ENCODE data around the gene CLCN3. TPM values are rescaled to one million over a fixed set of nuclear protein-coding genes. Genes with fewer than 3 reads are reported as not detected.

CLCN3 gene
- total and polyA plus RNA-seq, 9 of the 15 experiments (the other 6 are each of a cell fraction or from before 2014, with no cell fraction given) = 12.7 to 60.6 (median 38.5) TPM

DNA sequence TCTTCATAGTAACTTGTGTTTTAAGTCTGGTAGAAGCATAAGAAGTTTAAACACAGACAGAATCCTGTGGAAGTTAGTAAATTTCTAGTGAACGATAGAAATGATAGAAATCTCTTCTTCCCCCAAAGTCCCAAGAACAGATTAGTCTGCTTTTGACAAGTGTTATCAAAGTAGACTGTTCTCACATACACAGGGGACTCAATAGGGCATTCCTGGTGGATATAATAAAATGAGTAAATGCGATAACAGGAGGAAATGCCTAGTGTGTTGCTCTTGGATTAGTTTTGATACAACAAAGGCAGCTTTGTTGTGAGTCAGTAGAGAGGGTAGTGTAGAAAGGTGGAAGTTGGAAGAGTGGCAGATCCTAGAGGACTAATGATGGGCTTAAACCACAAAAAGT, 43.5 kb downstream of the CLCN3 start:
- intact Hi-C loops (cut with micrococcal nuclease) = loop anchor here (5.0 kb wide), 1 partner anchor 93 kb away; the partner anchor contains the start of gene HPF1
- Histone ChIP-seq H3K4me1 (replicated peaks in 1 of 2; ENCODE audit: control insufficient read depth in 2 of 2, insufficient read depth in 2 of 2, low read length in 2 of 2) (peaks cover 0 to 10% of the 10 kb centered on the region in 2 experiments; a peak in 3 of 5 replicates), H3K36me3 (ENCODE audit: control insufficient read depth, insufficient read depth, low read length) (peaks cover 19% of the 10 kb centered on the region), H2AFZ (ENCODE audit: low read depth, low read length) (no peak overlapping the region), H3K4me2 (ENCODE audit: insufficient read depth, low read length) (peak overlapping the region; percentile 22; the same call in 1 of the 2 replicates), H3K79me2 (ENCODE audit: control insufficient read depth, insufficient read depth, low read length) (peaks cover 92% of the 10 kb centered on the region), H3K9me1 (ENCODE audit: control insufficient read depth, insufficient read depth, low read length) (no peaks in the 10 kb centered on the region), H3K4me3 (no peak overlapping the region), H3K27me3 (ENCODE audit: control insufficient read depth in 2 of 2, insufficient read depth in 2 of 2, low read length in 2 of 2) (no peaks in the 10 kb centered on the region), H3K9me3 (replicated peaks; ENCODE audit: control insufficient read depth, insufficient read depth, low read depth, low read length) (peaks cover 7% of the 10 kb centered on the region), H3K9ac (ENCODE audit: insufficient read depth in 1 of 2, low read depth in 2 of 2, low read length in 2 of 2) (no peak overlapping the region), H3K27ac (ENCODE audit: extremely low read depth, low read depth, low read length) (peak overlapping the region; percentile 16; the same call in 2 of the 3 replicates), H4K20me1 (replicated peaks; ENCODE audit: control insufficient read depth, insufficient read depth, low read length) (no peaks in the 10 kb centered on the region)
- CTCF ChIA-PET (ENCODE audit: low intra/inter-chr PET ratio) = no interaction called here
- TF ChIP-seq, protein P1, sequence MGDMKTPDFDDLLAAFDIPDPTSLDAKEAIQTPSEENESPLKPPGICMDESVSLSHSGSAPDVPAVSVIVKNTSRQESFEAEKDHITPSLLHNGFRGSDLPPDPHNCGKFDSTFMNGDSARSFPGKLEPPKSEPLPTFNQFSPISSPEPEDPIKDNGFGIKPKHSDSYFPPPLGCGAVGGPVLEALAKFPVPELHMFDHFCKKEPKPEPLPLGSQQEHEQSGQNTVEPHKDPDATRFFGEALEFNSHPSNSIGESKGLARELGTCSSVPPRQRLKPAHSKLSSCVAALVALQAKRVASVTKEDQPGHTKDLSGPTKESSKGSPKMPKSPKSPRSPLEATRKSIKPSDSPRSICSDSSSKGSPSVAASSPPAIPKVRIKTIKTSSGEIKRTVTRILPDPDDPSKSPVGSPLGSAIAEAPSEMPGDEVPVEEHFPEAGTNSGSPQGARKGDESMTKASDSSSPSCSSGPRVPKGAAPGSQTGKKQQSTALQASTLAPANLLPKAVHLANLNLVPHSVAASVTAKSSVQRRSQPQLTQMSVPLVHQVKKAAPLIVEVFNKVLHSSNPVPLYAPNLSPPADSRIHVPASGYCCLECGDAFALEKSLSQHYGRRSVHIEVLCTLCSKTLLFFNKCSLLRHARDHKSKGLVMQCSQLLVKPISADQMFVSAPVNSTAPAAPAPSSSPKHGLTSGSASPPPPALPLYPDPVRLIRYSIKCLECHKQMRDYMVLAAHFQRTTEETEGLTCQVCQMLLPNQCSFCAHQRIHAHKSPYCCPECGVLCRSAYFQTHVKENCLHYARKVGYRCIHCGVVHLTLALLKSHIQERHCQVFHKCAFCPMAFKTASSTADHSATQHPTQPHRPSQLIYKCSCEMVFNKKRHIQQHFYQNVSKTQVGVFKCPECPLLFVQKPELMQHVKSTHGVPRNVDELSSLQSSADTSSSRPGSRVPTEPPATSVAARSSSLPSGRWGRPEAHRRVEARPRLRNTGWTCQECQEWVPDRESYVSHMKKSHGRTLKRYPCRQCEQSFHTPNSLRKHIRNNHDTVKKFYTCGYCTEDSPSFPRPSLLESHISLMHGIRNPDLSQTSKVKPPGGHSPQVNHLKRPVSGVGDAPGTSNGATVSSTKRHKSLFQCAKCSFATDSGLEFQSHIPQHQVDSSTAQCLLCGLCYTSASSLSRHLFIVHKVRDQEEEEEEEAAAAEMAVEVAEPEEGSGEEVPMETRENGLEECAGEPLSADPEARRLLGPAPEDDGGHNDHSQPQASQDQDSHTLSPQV (IDR thresholded peaks at IDR 0.05) = 0 out of 2 replicates have a peak, but pooled peaks have one; percentile 29
- TF ChIP-seq ZBTB2 (IDR thresholded peaks at IDR 0.05) = no peak
- TF ChIP-seq KDM1A (IDR thresholded peaks at IDR 0.05) = 0 out of 4 replicates have a peak, but pooled peaks of 1 of the 2 experiments have one; percentile 35
- no peak for TF ChIP-seq CTCF (IDR thresholded peaks at IDR 0.05 in 2 of 3, conservative IDR thresholded peaks at IDR 0.05 in 1 of 3; ENCODE audit: insufficient read depth in 2 of 3, low read depth in 1 of 3, low read length in 3 of 3)
- 0 out of 2 replicates have a peak, but pooled peaks have one; percentile 19 for TF ChIP-seq EP300 (IDR thresholded peaks at IDR 0.05; ENCODE audit: low read length)
- TF ChIP-seq, protein P2, sequence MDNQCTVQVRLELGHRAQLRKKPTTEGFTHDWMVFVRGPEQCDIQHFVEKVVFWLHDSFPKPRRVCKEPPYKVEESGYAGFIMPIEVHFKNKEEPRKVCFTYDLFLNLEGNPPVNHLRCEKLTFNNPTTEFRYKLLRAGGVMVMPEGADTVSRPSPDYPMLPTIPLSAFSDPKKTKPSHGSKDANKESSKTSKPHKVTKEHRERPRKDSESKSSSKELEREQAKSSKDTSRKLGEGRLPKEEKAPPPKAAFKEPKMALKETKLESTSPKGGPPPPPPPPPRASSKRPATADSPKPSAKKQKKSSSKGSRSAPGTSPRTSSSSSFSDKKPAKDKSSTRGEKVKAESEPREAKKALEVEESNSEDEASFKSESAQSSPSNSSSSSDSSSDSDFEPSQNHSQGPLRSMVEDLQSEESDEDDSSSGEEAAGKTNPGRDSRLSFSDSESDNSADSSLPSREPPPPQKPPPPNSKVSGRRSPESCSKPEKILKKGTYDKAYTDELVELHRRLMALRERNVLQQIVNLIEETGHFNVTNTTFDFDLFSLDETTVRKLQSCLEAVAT (IDR thresholded peaks at IDR 0.05) = peak in 1 of 2 experiments; percentile 39; a peak in 1 of 4 replicates
- POLR2A ChIA-PET = interaction anchor here (1.3 kb wide), 1 partner anchor 14 kb away, joined by 3 read pairs; no protein-coding TSS in a partner anchor
- DNase-seq (ENCODE audit: extremely low read depth in 1 of 4, low spot score in 3 of 4) (no peak), FAIRE-seq (no peak), ATAC-seq (peak; percentile 1)
- 17% methylated on average over 2 of the region's 2 CpGs for WGBS (ENCODE audit: insufficient coverage, low coverage, missing lambda C conversion rate)
- in situ Hi-C loops (cut with MboI) = no loop called here
- BruUV-seq (replicated peaks) = no TSS peak

All from K562 (cell line).